Activated T-cell treated with anti-CD3 and anti-CD28 coated beads, Interleukin-2, amount 50 U/mL, for 4 hours (primary cell): ENCODE results near the gene RGS19. TPM values are rescaled to one million over a fixed set of nuclear protein-coding genes. Genes with fewer than 3 reads are reported as not detected.

Experiments
- ATAC-seq, 2 donors: fragments of 200-7000 bp; cut with Tn5 transposase; one replicate each; pipeline ENCODE4 v1.10.0; 2021
- DNase-seq: peaks from one replicate; pipeline ENCODE4 v3.0.0-alpha.2; 2020
- H3K27me3 Mint-ChIP-seq: one replicate; pipeline ENCODE4 v1.8.0; 2021; ENCODE audit warnings: low read depth, mixed read lengths
- H3K36me3 Mint-ChIP-seq: one replicate; pipeline ENCODE4 v1.8.0; 2022; ENCODE audit warnings: mixed read lengths; ENCODE audit not compliant: insufficient read depth
- H3K4me1 Mint-ChIP-seq: one replicate; pipeline ENCODE4 v1.8.0; 2021; ENCODE audit warnings: low read depth, mixed read lengths
- H3K4me3 Mint-ChIP-seq: one replicate; pipeline ENCODE4 v1.8.0; 2021; ENCODE audit warnings: mild to moderate bottlenecking, moderate library complexity, mixed read lengths
- H3K9me3 Mint-ChIP-seq: one replicate; pipeline ENCODE4 v1.8.0; 2021; ENCODE audit warnings: mixed read lengths
- total RNA-seq, 3 donors: library from RNA; stranded (reverse); gene quantifications; one replicate each; pipeline ENCODE4 v1.2.1, GENCODE V29; 2021

The RGS19 gene
- total RNA-seq, 3 donors from 2014 or later = 41.7 to 49.0 (median 47.0) TPM

DNA sequence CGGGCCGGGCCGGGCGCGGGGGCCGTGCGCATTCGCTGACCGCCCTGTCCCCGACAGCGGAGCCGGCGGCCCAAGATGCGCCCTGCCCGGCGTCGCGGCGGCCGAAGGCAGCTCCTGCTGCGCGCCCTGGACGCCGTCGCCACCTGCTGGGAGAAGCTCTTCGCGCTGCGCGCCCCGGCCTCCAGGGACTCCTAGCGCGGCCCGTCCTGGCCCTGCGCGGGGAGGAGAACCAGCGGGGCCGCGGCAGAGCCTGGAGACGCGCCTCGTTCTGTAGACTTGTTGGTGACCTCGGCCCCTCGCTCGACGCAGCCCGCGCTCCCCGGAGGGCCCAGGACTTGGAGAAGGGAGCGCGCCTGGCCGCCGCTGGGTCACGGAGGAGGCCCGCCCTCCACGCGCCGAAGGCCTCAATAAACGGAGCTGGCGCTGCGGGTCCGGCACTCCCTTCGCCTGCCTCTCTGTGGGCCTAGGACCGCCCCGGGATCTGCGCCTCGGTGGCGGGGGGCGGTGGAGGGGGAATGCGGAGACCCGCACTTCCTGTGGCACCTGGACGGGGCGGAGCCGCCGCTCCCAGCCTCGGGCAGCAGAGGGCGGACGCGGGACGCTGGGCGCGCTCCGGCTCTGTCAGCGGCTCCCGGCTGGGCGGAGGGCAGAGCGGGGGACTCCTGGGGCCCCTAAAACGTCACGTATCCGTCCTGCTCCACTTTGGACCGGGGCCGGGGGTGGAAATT, 40.6 kb downstream of the RGS19 start:
- H3K27me3 Mint-ChIP-seq = no peaks in the 10 kb centered on the region
- DNase-seq (peak; percentile 73), ATAC-seq (peak; percentile 75 to 79)
- peak overlapping the region; percentile 71 for H3K4me3 Mint-ChIP-seq
- peaks cover 61% of the 10 kb centered on the region for H3K4me1 Mint-ChIP-seq
- no peaks in the 10 kb centered on the region for H3K9me3 Mint-ChIP-seq
- H3K36me3 Mint-ChIP-seq = peaks cover 2% of the 10 kb centered on the region

DNA sequence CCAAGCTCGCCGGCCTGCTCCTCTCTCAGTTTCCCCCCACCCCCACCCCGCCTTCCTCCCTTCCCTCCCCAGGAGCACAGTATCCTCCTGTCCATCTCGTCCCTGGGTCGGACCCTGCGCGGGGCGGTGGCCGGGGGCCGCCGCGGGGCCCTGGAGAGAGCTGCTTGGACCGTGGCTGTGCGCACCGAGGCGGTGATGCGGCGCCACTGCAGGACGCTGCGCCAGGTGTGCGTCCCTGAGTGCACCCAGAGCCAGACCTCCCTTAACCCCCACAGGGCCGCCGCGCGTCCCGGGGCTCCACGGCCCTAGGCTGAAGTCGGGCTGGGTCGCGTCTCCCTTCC, 41.1 kb downstream of the RGS19 start:
- Mint-ChIP-seq H3K4me3 (peak overlapping the region; percentile 59), H3K4me1 (peaks cover 64% of the 10 kb centered on the region), H3K9me3 (no peaks in the 10 kb centered on the region), H3K36me3 (peaks cover 2% of the 10 kb centered on the region), H3K27me3 (no peaks in the 10 kb centered on the region)
- DNase-seq (no peak), ATAC-seq (peak; percentile 7 to 8)

DNA sequence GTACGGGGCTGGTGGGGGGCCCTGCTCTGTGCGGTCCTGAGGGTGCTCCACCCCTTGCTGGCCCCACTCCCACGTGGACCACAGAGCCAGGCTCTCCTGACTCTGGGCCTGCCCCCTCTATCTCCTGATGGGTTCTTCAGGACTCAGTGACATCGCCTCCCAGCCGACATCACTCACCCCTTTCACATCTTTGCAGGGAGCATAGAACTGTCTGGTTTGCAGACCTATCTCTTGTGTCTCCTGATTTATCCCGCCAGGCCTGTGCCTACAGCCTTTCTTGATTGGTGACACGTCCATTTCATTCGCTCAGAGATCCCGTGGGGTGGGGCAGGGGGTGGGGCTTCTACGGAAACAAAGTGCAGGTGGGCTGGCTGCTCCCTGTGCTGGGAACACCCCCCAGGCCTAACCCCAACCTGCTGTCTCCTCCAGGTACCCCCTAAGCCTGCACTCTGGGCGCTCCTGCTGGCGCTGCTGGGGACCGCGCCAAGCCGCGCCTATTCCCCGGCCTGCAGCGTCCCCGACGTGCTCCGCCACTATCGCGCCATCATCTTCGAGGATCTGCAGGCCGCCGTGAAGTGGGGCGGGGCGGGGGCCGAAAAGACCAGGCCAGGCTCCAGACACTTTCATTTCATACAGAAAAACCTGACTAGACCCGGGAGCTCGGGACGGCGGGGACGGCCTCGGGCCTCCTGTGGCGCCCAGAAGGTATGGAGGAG, 41.7 kb downstream of the RGS19 start:
- H3K9me3 Mint-ChIP-seq = no peaks in the 10 kb centered on the region
- no peak for ATAC-seq
- peak overlapping the region; percentile 59 for H3K4me3 Mint-ChIP-seq
- no peaks in the 10 kb centered on the region for H3K27me3 Mint-ChIP-seq
- H3K4me1 Mint-ChIP-seq = peaks cover 64% of the 10 kb centered on the region
- peaks cover 2% of the 10 kb centered on the region for H3K36me3 Mint-ChIP-seq
- DNase-seq = no peak

DNA sequence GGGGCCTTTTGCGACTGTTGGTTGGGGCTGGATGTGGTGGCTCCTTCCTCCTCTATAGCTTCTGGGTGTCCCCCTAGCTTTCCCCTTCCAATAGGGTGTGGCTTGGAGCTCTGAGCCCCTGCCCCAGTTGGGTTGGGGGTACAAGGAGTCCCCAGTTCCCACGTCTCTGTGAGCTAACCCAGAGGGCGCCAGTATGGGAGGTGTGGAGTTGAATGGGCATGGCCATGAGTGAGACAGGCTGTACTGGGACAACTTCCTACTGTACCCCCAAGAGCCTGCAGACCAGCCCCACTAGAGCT, 42.2 kb downstream of the RGS19 start:
- H3K4me1 Mint-ChIP-seq = peaks cover 66% of the 10 kb centered on the region
- DNase-seq (no peak), ATAC-seq (no peak)
- H3K27me3 Mint-ChIP-seq = no peaks in the 10 kb centered on the region
- H3K36me3 Mint-ChIP-seq = peaks cover 2% of the 10 kb centered on the region
- H3K9me3 Mint-ChIP-seq = no peaks in the 10 kb centered on the region
- H3K4me3 Mint-ChIP-seq = peak overlapping the region; percentile 56

DNA sequence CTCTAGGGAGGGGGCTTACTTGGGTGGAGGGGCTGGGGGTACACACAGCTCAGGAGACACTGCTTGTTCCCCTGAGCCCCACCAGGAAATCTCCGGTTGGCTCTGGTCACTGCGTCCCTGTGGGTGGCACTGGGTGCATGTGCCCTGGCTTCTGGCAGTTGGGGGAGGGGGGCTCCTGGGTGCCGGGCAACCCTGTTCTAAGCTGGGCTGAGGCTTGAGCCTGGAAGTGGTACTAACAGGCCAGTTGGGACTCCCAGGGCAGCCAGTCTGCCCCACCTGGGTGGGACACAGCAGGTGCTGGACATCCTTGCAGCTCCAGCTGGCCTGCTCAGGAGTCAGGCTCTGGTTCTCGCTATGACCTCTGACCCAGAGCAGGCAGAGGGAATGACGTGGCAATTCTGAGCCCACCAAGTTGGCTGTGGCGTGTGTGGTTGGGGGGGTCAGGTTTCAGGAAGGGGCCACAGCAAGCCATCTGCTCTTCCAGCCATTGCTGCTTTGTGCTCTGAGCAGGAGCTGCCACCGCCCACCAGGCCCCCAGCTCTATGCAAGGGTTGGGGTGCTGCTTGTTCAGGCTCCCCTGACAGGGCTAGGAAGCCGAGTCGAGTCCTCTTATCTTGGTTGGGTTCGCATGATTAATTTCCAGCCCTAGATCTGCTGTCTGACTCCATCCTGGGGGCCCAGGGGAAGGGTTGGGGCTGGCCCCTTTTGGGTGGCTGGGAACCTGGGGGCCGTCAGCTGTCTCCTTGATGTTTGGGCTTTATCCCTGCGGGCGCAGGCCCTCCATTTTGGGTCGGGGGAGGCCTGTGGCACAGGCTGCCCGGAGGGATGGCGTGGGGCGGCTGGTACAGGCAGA, 42.7 kb downstream of the RGS19 start:
- Mint-ChIP-seq H3K36me3 (peaks cover 2% of the 10 kb centered on the region), H3K27me3 (no peaks in the 10 kb centered on the region), H3K4me1 (peaks cover 65% of the 10 kb centered on the region), H3K4me3 (no peak overlapping the region), H3K9me3 (no peaks in the 10 kb centered on the region)
- ATAC-seq (no peak), DNase-seq (no peak)

DNA sequence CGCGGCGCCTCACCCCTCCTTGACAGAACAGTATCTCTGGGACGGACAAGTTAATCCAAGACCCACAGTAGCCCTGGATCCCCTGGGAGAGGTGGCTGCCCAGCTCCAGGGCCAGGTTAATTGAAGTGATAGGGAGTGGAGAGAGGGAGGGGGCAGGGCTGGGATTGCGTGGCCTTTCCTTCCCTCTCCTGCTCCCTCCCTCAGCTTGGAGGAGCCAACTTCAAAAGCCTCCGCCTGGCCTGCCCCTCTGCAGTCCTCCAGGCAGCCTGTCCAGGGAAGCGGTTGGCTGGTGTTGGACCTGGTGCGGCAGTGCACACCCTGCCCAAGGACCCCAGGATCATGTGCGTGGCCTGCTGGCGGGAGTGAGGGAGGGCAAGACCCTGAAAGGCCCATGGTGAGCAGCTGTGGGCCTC, 43.4 kb downstream of the RGS19 start, which contains the start of gene C20orf204:
Gene C20orf204 (plus strand): TSS at position 250 of the 413 bp plus-strand sequence. CDS start 142 bp downstream, at position 392.
- DNase-seq = no peak
- peaks cover 2% of the 10 kb centered on the region for H3K36me3 Mint-ChIP-seq
- H3K4me1 Mint-ChIP-seq = peaks cover 60% of the 10 kb centered on the region
- H3K4me3 Mint-ChIP-seq = peak within 1 kb of the TSS; percentile 53
- no peak for ATAC-seq
- H3K9me3 Mint-ChIP-seq = no peaks in the 10 kb centered on the region
- H3K27me3 Mint-ChIP-seq = no peaks in the 10 kb centered on the region

DNA sequence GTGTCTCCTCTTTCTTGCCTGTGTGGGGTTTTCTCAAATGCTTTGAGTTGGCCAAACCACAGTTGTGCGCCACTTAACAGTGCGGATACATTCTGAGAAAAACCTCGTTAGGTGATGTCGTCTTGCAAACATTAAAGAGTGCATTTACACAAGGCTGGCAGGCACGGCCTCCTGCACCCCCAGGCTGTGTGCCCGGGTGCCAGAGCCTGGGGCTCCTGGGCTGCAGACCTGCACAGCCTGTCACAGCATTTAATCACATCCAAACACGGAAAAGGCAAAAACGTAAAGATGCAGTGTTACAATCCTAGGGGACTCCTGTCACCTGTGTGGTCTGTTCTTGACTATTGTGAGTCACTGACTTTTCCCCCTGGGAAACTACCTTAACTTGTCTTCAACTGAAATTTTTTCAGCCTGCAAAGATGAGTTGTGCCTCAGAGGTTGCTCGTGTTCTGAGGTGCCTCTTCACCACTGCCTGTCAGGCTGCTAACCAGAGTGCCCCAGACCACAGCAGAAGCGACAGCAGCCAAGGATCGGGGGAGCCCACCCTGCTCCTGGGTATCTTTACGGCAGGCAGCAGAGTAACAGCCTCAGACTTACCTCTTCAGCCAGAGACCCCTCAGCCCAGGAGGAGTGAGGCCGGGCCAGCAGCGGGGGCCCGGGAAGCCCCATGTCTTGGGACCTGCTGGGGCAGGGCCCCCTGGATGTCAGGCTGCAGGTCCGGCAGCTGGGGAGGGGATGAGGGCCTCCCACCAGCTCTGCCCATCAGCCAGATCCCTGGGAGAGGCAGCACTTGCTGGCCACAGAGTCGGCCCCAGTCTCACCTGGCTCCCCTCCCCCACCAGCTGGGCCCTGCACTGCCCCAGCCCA, 44.0 kb downstream of the RGS19 start:
- peak overlapping the region; percentile 53 for H3K4me3 Mint-ChIP-seq
- DNase-seq (peak; percentile 34), ATAC-seq (peak; percentile 31 to 44)
- H3K36me3 Mint-ChIP-seq = peaks cover 8% of the 10 kb centered on the region
- peaks cover 53% of the 10 kb centered on the region for H3K4me1 Mint-ChIP-seq
- H3K27me3 Mint-ChIP-seq = no peaks in the 10 kb centered on the region
- H3K9me3 Mint-ChIP-seq = no peaks in the 10 kb centered on the region

DNA sequence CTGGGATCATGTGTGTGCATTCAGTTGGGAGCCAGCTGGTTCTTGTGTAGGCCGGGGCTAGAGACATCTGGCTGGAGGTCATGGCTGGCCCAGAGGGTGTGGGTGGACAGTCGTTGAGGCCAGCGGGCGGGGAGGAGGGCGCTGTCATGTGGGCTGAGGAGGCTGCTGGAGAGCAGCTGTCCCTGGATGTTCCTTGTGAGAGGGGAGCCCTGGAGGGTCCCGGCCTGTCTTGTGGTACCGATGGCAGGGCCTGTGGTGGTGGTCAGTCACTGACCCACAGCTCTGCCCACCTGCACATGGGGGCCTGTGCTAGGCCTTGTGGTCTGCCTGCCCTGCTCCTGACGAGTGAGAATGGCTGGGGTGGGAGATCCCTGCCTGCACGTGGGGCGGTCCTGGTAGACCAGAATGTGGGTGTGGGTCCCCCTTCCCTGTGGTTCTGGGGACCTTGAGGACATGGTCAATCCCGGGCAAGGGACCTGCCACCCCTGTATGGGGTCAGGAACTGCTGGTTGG, 45.3 kb downstream of the RGS19 start:
- ATAC-seq (no peak), DNase-seq (no peak)
- no peak overlapping the region for H3K4me3 Mint-ChIP-seq
- H3K27me3 Mint-ChIP-seq = no peaks in the 10 kb centered on the region
- H3K4me1 Mint-ChIP-seq = peaks cover 44% of the 10 kb centered on the region
- no peaks in the 10 kb centered on the region for H3K9me3 Mint-ChIP-seq
- peaks cover 9% of the 10 kb centered on the region for H3K36me3 Mint-ChIP-seq

DNA sequence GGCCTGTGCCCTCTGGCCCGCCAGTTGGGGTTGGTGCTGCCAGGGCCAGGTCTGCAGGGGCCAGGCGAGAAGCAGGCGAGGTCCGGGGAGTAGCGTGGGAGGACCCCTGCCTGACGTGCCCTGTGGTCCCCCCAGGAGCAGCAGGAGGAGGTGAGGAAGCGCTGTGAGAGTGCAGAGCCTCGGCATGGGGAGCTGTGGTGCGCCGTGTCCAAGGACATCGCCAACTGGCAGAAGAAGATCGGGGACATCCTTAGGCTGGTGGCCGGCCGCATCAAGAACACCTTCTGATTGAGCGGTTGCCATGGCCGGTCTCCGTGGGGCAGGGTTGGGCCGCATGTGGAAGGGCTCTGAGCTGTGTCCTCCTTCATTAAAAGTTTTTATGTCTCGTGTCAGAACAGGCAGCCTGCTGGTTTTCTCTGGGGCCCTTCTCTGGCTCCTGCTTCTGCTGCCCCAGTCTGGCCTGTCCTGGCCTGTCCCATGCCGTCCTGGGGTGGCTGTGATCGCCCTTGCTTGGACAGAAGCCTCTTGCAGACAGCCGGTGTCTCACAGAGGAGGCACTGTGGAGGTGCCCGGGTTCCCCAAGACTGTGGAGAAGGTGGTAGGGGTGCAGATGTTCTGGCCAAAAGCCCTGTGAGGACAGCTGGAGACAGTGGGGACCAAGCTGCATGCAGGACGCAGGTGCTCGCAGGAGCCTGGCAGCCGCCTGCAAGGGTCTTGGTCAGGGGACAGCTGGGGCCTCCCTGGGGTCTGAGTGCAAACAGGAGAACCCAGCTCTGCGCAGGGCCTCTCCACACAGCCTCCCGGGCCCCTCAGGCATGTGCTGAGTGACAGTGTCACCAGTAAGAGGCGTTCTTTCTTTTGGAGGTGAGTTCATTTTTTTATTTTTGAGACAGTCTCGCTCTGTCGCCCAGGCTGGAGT, 46.4 kb downstream of the RGS19 start:
- no peak for DNase-seq
- peaks cover 44% of the 10 kb centered on the region for H3K4me1 Mint-ChIP-seq
- H3K36me3 Mint-ChIP-seq = peaks cover 12% of the 10 kb centered on the region
- H3K9me3 Mint-ChIP-seq = no peaks in the 10 kb centered on the region
- no peak for ATAC-seq
- no peaks in the 10 kb centered on the region for H3K27me3 Mint-ChIP-seq
- H3K4me3 Mint-ChIP-seq = no peak overlapping the region

DNA sequence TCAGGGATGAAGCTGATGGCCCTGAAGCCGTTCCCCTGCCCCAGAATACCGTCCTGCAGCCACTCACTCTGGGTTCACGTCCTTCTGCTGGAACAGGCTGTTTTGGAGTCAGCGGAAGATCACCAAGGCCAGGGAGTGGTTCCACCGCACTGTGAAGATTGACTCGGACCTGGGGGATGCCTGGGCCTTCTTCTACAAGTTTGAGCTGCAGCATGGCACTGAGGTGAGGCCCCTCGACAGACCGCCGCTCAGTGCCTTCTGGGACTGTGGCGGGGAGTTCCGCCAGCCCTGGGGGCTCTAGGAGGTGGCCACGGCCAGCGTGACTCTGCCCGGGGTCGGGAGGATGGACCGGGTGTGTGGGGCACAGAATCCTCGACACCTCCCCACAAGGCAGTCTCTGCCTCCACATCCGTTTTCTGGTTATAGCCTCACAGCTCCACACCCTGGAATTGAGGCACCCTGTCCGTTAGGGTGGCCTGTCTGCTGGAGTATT, 47.5 kb downstream of the RGS19 start:
- ATAC-seq = no peak
- Mint-ChIP-seq H3K4me3 (no peak overlapping the region), H3K4me1 (peaks cover 34% of the 10 kb centered on the region), H3K9me3 (no peaks in the 10 kb centered on the region), H3K36me3 (peaks cover 14% of the 10 kb centered on the region), H3K27me3 (no peaks in the 10 kb centered on the region)
- no peak for DNase-seq

DNA sequence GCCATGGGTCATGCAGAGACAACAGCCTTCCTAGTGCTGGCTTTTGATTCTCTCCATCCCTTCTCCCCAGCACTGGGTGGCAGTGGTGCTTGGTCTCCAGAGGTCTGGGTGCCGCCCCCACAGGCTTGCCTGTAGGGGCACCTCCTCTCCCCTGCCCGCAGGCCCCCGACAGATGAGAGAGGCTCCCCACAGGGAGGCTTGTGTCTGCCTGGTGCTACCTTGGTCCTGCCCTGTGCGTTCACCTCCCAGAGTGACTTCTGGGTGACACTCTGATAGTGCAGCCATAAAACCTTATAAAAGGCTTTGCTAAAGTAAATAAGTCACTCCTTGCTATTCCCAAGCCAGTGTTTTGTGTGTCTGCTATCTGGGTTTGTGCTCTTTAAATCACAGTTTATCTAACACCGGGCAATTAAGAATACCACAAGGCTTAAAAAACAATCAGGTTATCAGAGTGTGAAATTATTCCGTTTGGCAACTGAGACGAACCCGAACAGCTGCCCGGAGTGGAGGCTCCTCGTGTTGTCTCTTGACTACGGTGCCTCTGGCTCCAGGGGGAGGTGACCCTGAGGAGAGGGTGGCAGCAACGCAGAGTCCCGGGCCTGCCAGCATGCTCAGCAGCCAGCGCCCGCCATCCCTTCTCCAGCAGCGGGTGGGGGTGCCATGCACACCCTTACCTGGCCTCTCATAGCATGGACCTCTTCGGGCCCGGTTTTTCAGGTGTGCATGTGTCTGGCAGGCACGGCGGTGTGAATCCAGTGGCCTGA, 48.8 kb downstream of the RGS19 start:
- H3K4me1 Mint-ChIP-seq = peaks cover 26% of the 10 kb centered on the region
- no peak for ATAC-seq
- no peak for DNase-seq
- no peaks in the 10 kb centered on the region for H3K27me3 Mint-ChIP-seq
- H3K4me3 Mint-ChIP-seq = no peak overlapping the region
- no peaks in the 10 kb centered on the region for H3K9me3 Mint-ChIP-seq
- H3K36me3 Mint-ChIP-seq = peaks cover 17% of the 10 kb centered on the region
